A549 treated with AZD9567 at 1 μM for 4 hours (cell line): ENCODE measurements around the gene THNSL1. TPM values are rescaled to one million over a fixed set of nuclear protein-coding genes. Genes with fewer than 3 reads are reported as not detected.

Experiments
- total RNA-seq: library from RNA; stranded (reverse); fragments of 200-300 nt; extraction: Qiagen RNA extraction; gene quantifications from 5 replicates; pipeline ENCODE4 v1.2.3, GENCODE V29; 2022; ENCODE audit not compliant: insufficient read depth

The THNSL1 gene
- 3.6 to 4.5 TPM (median 4.1 TPM) in 5 replicates for total RNA-seq

GRCh38 chr10:25016376-25017153 lies at the start of gene THNSL1:
Gene THNSL1 (plus strand): TSS chr10:25016612. CDS start chr10:25023224, 6,612 bp downstream.

GRCh38 chr10:25015828-25016375 lies 510 bp upstream of the THNSL1 start, which contains the start of gene ENKUR:
Gene ENKUR (minus strand): TSS chr10:25016158. CDS start chr10:25015936, 222 bp downstream.

Other genes with a start within 250 kb of the THNSL1 start
- gene PRTFDC1, start 64.0 kb upstream of the THNSL1 start, total RNA-seq = 10.7 to 16.4 TPM (median 16.2 TPM) in 5 replicates
- gene ENKUR, start 454 bp upstream of the THNSL1 start, total RNA-seq = 0.26 to 0.39 TPM (median 0.30 TPM) in 4 of 5 replicates, not detected in the other
- gene GPR158, start 158.4 kb downstream of the THNSL1 start, total RNA-seq = 0.03 to 0.17 TPM (median 0.05 TPM) in 4 of 5 replicates, not detected in the other